HG03097 (cell line): Measurements from ENCODE around the gene GPBAR1.
A peak's percentile ranks its signal among the peaks of the same experiment; 100 is the strongest.

Experiments used
- ATAC-seq: cut with Tn5 transposase; IDR thresholded peaks from one replicate; pipeline ENCODE4 v1.9.1; 2021; ENCODE audit not compliant: unreplicated experiment, low FRiP score

Gene GPBAR1

DNA sequence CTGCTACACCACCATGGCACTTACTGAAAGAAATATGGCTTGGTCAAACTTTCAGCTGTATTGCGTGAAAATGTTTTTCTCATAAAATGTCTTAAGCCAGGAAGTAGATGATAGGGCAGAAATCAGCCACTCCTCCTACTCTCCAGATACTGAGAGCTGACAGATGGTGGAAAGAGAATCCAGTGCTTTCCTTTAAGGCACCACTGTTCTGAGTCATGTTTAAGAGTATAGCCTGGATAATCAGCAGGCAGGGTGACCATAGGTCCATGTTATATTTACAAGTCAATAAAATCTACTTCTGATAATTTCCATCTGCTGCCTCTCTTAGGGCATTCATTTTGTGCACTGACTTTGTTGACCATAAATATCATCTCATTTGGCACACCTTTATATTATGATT is 21.9 kb upstream of the GPBAR1 start:
- no peak for ATAC-seq

DNA sequence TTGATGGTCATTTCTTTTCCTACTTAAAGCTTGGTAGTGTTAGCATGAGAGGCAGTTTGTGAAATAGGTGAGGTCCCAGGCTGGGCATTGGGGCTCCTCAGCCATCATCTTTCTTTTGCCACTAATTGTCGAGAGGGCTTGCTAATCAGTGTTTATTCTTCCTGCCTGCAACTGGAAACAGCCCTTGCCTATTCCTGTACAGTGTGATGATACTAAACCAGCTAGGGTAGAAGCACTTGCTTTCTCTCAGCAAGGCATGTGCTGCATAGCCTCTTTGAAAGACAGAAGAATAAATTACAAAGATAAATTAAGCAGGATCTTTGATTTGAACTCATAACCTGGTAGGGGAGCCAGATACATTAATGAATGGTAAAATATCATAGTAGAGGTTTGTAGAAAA is 16.6 kb upstream of the GPBAR1 start:
- no peak for ATAC-seq

GRCh38 chr2:218244665-218245064 is 16.1 kb upstream of the GPBAR1 start:
- ATAC-seq, result no peak

GRCh38 chr2:218245214-218245613 is 15.6 kb upstream of the GPBAR1 start:
- no peak for ATAC-seq

GRCh38 chr2:218249691-218250090 is 11.1 kb upstream of the GPBAR1 start:
- ATAC-seq, result no peak

DNA sequence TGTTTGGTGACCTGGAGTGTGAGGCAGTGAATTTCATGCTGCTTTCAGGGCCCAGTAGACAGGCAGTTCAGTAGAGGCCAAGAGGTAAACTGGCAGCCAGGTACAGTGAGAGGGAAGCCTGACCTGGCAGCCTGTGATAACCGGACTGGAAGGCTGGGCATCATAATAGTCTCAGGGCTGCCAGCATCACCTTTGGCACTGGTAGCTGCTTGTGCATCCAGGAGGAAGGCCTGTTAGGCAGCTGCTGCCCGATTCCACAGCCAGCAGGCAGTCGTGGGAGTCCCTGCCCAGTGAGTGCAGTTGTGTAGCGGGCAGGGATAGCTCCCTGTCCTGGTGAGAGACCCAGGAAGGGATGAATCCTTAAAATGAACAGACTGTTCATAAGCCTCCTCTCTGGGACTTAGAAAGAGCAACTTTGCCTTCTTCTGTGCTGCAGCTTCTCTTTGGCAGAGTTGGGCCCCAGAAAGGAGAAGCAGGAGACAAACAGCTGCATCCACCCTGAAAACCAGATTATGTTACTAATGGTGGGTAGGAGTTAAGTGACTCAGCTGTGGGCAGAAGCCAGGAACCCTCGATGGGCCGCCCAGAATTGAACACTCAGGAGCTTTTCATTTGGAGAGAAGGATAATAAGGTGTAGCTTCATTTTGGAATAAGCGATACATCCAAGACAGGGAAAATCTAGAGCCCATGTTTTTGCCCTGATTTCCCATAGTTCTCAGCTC is 8.1 kb upstream of the GPBAR1 start:
- ATAC-seq, result no peak

GRCh38 chr2:218253232-218253625 is 7.6 kb upstream of the GPBAR1 start:
- no peak for ATAC-seq

DNA sequence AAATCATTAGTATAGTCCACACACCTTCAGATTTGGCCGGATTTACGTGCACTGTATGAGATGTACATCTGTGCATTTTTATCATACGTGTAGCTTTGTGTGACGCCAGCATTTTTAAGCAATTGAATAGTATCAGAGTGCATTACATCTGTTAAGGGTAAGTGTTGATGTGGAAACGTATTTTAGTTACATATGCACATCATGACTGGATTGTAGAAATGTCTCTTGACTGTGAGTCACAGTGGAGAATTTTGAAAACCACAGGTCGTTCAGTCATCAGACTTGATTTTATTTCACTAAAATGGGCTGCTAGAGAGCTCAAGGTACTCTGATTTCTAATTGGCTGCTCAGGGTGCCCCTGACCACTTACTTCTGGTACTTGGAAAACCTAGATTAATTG is 5.4 kb upstream of the GPBAR1 start:
- ATAC-seq, result no peak

- no peak for ATAC-seq
Observed at GRCh38 chr2:218256612-218257350, 4.0 kb upstream of the GPBAR1 start.

DNA sequence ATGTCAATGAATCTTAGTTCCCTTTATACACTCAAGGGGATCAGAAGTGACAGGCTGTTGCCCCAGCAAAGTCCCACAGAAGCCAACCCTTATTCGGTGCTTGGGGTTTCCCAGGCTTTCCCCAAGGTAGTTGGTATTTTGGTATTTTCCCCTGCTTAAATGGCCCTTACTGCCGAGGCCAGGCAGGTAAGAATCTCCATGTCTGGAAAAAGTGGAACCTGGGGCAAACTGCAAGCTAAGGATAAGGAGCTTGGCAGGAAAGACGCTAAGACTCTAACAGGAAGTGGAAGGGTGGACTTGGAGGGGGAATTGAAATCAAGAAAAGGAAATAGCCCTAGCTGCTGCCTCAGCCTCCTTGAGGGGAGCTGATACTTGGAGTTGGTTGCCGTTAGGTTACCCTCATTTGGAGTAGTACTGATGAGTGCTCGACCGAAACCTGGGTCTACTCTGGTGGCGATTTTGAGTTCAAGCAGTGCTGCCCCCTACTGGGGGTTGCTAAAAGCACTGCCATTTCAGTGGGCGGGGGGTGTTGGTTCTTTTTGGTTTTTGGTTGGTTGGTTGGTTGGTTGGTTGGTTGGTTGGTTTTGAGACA is 3.3 kb upstream of the GPBAR1 start:
- peak; percentile 55 for ATAC-seq

GRCh38 chr2:218259099-218259961 is 1.5 kb upstream of the GPBAR1 start:
- no peak for ATAC-seq

DNA sequence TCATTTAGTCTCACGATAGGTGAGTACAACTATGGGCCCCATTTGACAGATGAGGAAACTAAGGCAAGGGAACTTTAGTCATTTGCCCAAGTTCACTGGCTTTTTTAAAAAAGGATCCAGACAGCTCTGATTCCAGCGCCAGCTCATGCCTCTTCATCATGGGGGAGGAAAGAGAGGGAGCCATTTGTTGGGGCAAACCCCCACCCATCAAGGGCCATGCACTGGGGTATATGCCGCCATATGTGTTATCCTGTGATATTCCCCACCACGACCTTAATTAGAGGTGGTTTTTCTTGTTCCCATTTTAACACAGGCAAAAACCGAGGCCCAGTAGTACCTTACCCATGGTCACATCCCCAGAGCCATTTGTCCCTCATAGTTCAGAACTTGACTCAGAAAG is 649 bp upstream of the GPBAR1 start:
- no peak for ATAC-seq

DNA sequence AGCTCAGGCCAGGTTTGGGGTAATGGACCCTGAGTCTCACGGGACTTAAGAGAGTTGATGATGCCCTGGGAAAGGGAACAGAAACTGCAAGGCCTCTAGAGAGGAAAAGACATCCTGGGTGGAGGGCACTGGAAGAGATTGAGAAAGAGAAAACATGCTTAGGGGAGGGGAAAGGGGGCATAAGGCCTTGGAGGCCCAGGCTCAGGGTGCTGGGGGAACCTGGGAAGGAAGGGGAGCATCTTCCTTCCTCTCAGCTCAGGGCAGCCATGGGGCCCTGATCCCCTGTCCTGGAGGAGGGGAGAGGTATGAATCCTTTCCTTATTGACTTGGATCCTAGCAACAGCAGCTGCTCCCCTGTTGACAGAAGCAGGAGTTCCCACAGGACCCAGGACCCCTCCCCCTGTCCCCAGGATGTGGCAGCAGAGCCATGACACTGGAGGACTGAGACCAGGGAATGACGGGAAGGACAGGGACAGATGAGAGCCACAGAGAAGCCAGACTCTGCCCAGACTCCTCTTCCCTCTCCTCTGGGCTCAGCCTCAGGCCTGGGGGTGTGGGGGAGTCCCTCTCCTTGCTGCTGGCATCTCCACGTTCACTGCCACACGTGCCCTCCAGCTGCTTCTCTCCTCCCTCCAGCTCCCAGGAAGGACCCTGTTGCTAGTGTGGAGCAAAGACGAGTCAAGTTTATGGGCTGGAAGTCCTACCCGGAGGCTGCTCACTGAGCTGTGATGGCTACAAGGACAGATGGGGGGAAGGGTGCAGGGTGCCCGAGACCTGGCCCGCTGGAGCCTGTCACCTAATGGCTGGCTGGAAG is 815 bp downstream of the GPBAR1 start:
- no peak for ATAC-seq

DNA sequence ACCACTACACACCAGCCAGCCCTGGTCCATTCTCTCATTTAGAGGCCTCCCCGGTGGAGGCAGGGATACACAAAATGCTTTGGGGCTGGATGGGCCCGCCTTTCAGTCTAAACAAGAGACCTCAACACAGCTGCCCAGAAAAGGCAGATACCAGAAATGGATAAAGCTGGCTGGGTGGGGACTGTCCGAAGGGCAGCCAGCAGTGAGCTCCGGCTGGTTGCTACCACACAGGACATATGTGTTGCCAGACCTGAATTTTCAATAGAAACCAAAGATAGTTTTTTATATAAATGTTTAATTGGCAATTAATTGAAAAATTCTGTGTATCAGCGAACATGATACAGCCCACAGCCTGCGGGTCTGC is 1.4 kb downstream of the GPBAR1 start:
- ATAC-seq, result no peak

GRCh38 chr2:218262631-218263586 is 2.1 kb downstream of the GPBAR1 start:
- ATAC-seq, result no peak

- ATAC-seq, result no peak
Observed at GRCh38 chr2:218263817-218264641, 3.2 kb downstream of the GPBAR1 start.

- ATAC-seq, result no peak
Observed at GRCh38 chr2:218264773-218265561, 4.2 kb downstream of the GPBAR1 start.
